IPS-NIHi7 (cell line): ENCODE data around the gene LRIT2.
"Not testable (repeated sequence)": the region's sequence is repeated elsewhere in the genome, so short reads cannot be mapped to it uniquely, and the experiment has no call there.

Experiments
- DNase-seq: peaks from one replicate; pipeline ENCODE4 v3.0.0; 2012; ENCODE audit warnings: mixed read lengths; ENCODE audit errors: extremely low spot score

LRIT2 gene

DNA sequence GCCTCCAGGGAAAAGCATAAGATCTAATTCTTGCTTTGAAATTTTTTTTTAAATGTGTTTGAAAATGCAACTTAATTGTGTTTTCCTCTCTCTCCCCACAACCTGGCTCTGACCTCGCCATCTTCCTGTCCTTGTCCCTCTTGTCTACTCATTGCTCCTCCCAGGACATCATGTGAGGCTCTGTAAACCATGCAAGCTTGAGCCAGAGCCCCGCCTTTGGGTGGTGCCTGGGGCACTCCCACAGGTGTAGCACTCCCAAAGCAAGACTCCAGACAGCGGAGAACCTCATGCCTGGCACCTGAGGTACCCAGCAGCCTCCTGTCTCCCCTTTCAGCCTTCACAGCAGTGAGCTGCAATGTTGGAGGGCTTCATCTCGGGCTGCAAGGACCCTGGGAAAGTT is 40.8 kb downstream of the LRIT2 start:
- DNase-seq, result no peak

DNA sequence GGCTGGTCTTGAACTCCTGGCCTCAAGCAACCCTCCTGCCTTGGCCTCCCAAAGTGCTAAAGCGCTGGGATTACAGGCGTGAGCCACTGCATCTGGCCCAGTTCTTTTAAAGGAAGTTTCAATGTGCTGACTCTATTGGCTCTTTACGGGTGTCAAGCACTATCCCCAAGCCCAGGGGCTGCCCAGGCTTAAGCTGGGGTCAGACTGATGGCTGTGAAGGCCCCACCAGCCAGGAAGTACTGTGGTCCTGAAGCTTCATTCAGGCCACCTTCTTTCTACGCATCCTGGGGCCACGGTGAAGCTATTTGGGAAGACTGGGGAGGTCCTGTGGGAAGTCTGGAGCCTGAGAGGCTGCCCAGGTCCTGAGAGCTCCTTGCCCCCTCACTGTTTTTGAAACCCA is 43.7 kb downstream of the LRIT2 start:
- no peak for DNase-seq

DNA sequence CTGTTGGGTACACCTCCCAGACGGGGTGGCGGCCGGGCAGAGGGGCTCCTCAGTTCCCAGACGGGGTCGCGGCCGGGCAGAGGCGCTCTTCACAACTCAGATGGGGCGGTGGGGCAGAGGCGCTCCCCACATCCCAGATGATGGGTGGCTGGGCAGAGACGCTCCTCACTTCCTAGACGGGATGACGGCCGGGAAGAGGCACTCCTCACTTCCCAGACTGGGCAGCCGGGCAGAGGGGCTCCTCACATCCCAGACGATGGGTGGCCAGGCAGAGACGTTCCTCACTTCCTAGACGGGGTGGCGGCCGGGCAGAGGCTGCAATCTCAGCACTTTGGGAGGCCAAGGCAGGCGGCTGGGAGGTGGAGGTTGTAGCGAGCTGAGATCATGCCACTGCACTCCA is 45.0 kb downstream of the LRIT2 start:
- DNase-seq, result not testable (repeated sequence)

DNA sequence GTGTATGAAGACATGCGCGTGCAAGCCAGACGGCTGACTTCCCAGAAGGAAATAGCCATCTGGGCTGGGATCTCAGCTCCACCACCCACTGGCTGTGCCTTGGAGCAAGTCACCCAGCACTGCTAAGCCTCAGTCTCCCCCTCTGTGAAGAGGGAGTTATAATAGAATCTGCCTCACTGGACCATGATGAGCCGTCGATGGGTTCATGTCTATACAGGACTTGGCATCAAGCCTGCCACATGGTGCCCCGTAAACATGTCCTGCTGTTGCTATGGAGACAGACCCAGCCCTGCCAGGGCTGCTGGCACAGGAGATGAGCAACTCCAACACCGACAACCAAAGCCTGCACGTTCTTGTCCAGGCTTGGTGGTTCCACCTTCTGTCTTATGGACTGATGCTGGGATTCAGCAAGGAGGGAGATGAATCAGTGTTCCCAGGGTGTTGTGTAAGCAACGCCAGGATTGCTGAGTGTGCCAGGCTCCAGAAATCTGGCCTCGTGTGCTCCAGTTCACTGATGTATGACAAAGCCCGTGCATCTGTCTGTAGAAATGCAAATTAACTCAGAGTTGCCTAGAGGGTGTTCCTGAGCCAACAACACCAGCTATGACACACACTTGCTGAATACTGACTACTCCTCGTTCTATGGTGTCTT is 46.2 kb downstream of the LRIT2 start:
- no peak for DNase-seq

GRCh38 chr10:84178160-84178609 is 47.2 kb downstream of the LRIT2 start:
- DNase-seq, result no peak

- no peak for DNase-seq
Measured at GRCh38 chr10:84177541-84178141, 47.7 kb downstream of the LRIT2 start.

DNA sequence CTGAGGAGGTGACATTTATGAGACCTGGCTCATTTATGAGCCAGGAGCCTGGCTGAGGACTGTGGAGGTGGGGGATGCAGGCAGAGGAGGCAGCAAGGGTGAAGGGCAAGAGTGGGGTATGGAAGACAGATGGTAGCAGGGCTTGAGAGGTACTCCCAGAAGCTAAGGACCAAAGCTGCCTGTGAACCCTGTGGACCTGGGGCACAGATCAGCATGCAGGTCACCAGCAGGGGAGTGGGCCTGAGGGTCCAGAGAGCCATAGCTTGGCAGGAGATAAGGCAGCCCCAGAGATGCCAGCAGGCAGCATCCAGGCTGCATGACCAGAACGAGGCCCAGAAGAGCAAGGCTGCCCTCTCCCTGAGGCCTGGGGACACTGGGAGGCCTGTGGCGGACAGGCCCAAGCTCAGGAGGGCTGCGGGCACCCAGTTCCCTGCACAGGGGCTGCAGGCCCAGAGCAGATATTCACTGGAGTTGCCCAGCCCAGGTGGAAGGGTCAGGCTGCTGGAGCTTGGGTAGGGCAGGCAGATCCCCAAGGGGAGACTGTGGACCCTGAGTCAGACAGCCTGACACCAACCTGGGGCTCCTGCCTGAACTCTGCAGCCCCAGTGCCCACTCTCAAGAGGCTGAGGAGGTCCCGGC is 48.4 kb downstream of the LRIT2 start:
- no peak for DNase-seq

DNA sequence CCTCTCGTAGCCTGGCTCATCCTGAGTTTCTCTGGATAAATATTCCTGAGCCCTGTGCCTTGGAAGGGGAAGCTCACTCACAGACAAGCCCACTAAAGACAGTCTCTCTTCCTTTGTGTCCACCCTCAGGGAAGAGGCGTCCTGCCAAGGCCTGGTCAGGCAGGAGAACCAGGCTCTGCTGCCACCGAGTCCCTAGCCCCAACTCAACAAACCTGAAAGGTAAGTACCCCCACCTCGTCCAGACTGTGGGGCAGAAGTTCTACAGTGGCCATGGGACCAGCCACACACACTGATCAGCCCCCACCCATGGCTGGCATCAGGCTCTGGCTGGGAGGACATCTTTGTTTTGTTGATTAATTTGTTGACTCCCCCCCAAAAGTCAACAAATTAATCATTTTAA is 49.0 kb downstream of the LRIT2 start:
- no peak for DNase-seq

DNA sequence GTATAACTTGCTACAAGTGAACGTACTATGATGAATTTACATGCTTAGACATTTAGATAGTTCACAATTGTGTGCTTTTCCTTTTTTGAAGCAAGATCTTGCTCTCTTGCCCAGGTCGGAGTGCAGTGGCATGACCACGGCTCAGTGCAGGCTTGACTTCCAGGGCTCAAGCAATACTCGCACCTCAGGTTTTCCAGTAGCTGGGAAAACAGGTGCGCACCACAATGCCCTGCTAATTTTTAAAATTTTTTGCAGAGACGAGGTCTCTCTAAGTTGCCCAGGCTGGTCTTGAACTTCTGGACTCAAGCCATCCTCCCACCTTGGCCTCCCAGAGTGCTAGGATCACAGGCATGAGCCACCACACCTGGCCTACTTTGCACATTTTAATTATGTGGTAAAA is 49.9 kb downstream of the LRIT2 start:
- DNase-seq, result no peak

- DNase-seq, result no peak
Measured at GRCh38 chr10:84173501-84173929, 51.8 kb downstream of the LRIT2 start, which contains the start of gene GPR15LG. TSS of gene GPR15LG (plus strand) at chr10:84173801. CDS start at chr10:84173852, 51 bp downstream.

- no peak for DNase-seq
Measured at GRCh38 chr10:84172467-84173356, 52.6 kb downstream of the LRIT2 start.

DNA sequence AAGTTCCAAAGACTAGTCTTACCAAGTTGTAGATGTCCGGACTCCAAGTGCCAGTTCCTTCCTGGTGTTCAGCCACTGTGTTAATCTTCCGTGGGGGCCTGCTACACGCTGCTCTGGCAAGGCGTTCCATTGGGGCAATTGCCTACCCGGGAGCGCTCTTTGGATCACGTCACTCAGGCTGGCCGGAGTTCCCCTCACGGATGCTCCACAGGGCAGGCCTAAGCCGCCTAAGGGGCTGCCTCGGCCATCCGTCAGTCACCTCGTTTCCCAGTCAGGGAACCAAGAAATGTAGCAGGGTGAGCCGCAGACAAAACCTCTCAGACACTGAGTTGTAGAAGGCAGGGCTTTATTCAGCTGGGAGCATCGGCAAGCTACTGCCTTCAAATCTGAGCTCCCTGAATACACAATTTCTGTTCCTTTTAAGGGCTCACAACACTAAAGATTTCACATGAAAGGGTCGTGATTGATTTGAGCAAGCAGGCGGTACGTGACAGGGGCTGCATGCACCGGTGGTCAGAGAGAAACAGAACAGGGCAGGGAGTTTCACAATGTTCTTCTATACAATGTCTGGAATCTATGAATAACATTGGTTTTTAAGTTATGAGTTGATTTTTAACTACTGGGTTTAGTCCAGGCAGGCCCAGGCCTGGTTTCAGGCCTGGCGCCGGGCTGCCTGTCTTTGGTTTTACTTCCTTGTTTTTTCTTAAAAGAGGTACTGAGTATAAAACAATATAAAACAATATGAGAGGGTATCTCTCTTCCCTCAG is 53.5 kb downstream of the LRIT2 start:
- not testable (repeated sequence) for DNase-seq

GRCh38 chr10:84171237-84171636 is 54.1 kb downstream of the LRIT2 start:
- not testable (repeated sequence) for DNase-seq
